Mesothelial cell of epicardium (in vitro differentiated cells): Measurements from ENCODE around the gene MAPK6. TPM values are rescaled to one million over a fixed set of nuclear protein-coding genes. Genes with fewer than 3 reads are reported as not detected.

Experiments used
- DNase-seq, 2 experiments: peaks; one replicate each; pipeline ENCODE4 v3.0.0; 2021; ENCODE audit warnings: low spot score in 2 of 2; ENCODE audit not compliant: unreplicated experiment in 2 of 2
- H3K27ac Mint-ChIP-seq: 2 replicates; pipeline ENCODE4 v1.8.0; 2021; ENCODE audit warnings: mixed read lengths
- H3K27me3 Mint-ChIP-seq: 2 replicates; pipeline ENCODE4 v1.8.0; 2021; ENCODE audit warnings: low read depth, mixed read lengths
- H3K36me3 Mint-ChIP-seq: 2 replicates; pipeline ENCODE4 v1.8.0; 2021; ENCODE audit warnings: mixed read lengths
- H3K4me1 Mint-ChIP-seq: 2 replicates; pipeline ENCODE4 v1.8.0; 2021; ENCODE audit warnings: mixed read lengths
- H3K4me3 Mint-ChIP-seq: 2 replicates; pipeline ENCODE4 v1.8.0; 2021; ENCODE audit warnings: mild to moderate bottlenecking, moderate library complexity, mixed read lengths
- H3K9me3 Mint-ChIP-seq: 2 replicates; pipeline ENCODE4 v1.8.0; 2021; ENCODE audit warnings: mixed read lengths
- CTCF ChIP-seq: fragments of 200-600 bp; sonication (generic); IDR thresholded peaks from one replicate; pipeline ENCODE4 v1.5.0; 2021; ENCODE audit warnings: antibody characterized with exemption; ENCODE audit not compliant: unreplicated experiment
- total RNA-seq: library from RNA; stranded (reverse); gene quantifications from 3 replicates; pipeline ENCODE4 v1.2.1, GENCODE V29; 2021

MAPK6 gene
- total RNA-seq, 1 donor from 2014 or later, result 57.4 TPM

GRCh38 chr15:52067545-52067926 lies 48.5 kb downstream of the MAPK6 start:
- no peak for DNase-seq
- Mint-ChIP-seq H3K4me3 (no peak overlapping the region), H3K4me1 (no peaks in the 10 kb centered on the region), H3K27me3 (peaks cover 6% of the 10 kb centered on the region), H3K27ac (no peak overlapping the region), H3K9me3 (no peaks in the 10 kb centered on the region), H3K36me3 (peaks cover 22% of the 10 kb centered on the region)
- TF ChIP-seq CTCF, result no peak

GRCh38 chr15:52068004-52068615 lies 49.1 kb downstream of the MAPK6 start:
- no peak for DNase-seq
- peaks cover 18% of the 10 kb centered on the region for H3K36me3 Mint-ChIP-seq
- H3K27ac Mint-ChIP-seq, result no peak overlapping the region
- no peak overlapping the region for H3K4me3 Mint-ChIP-seq
- H3K27me3 Mint-ChIP-seq, result peaks cover 6% of the 10 kb centered on the region
- H3K9me3 Mint-ChIP-seq, result no peaks in the 10 kb centered on the region
- TF ChIP-seq CTCF, result no peak
- no peaks in the 10 kb centered on the region for H3K4me1 Mint-ChIP-seq

GRCh38 chr15:52069559-52069958 lies 50.5 kb downstream of the MAPK6 start:
- Mint-ChIP-seq H3K27ac (no peak overlapping the region), H3K9me3 (no peaks in the 10 kb centered on the region), H3K27me3 (peaks cover 6% of the 10 kb centered on the region), H3K36me3 (peaks cover 5% of the 10 kb centered on the region), H3K4me1 (no peaks in the 10 kb centered on the region), H3K4me3 (no peak overlapping the region)
- DNase-seq, result no peak
- no peak for TF ChIP-seq CTCF

GRCh38 chr15:52071570-52071969 lies 52.6 kb downstream of the MAPK6 start:
- Mint-ChIP-seq H3K27ac (no peak overlapping the region), H3K36me3 (no peaks in the 10 kb centered on the region), H3K4me1 (no peaks in the 10 kb centered on the region), H3K9me3 (no peaks in the 10 kb centered on the region), H3K4me3 (no peak overlapping the region), H3K27me3 (peaks cover 6% of the 10 kb centered on the region)
- TF ChIP-seq CTCF, result no peak
- DNase-seq, result no peak

- TF ChIP-seq CTCF, result no peak
- Mint-ChIP-seq H3K4me3 (no peak overlapping the region), H3K36me3 (no peaks in the 10 kb centered on the region), H3K27ac (no peak overlapping the region), H3K4me1 (no peaks in the 10 kb centered on the region), H3K27me3 (no peaks in the 10 kb centered on the region), H3K9me3 (no peaks in the 10 kb centered on the region)
- DNase-seq, result no peak
These were observed 58.1 kb downstream of the MAPK6 start for GRCh38 chr15:52076889-52077781.
